CD8-positive, alpha-beta memory T cell (primary cell): ENCODE results near the gene CD177. TPM values are rescaled to one million over a fixed set of nuclear protein-coding genes. Genes with fewer than 3 reads are reported as not detected.

ENCODE experiments used
- CTCF ChIA-PET: fragments of 350-600 bp; sonication (Branson Sonifier 250); formaldehyde crosslinking; loops from one replicate; lab custom pipeline; 2021; ENCODE audit warnings: antibody characterized with exemption; lab: Charles Lee
- POLR2A ChIA-PET: fragments of 350-600 bp; sonication (Branson Sonifier 250); formaldehyde crosslinking; loops from one replicate; lab custom pipeline; 2021; ENCODE audit warnings: antibody characterized with exemption; lab: Charles Lee
- DNase-seq, 5 donors: peaks; one replicate each; pipeline versions ENCODE4 v3.0.0 to v3.0.0-alpha.2; 2020 to 2022; ENCODE audit warnings: mixed read lengths in 1 of 5
- H3K27ac ChIP-seq: one replicate; pipeline ENCODE4 v1.7.0; 2013; ENCODE audit warnings: low read depth, mild to moderate bottlenecking, low read length, moderate library complexity
- H3K27me3 ChIP-seq: 2 replicates; pipeline ENCODE4 v1.7.0; 2013; ENCODE audit warnings: low read length, mild to moderate bottlenecking; ENCODE audit not compliant: insufficient read depth, poor library complexity, severe bottlenecking
- H3K36me3 ChIP-seq: 2 replicates; pipeline ENCODE4 v1.7.0; 2013; ENCODE audit warnings: mild to moderate bottlenecking, low read length, moderate library complexity; ENCODE audit not compliant: insufficient read depth
- H3K4me1 ChIP-seq: 2 replicates; pipeline ENCODE4 v1.7.0; 2013; ENCODE audit warnings: mild to moderate bottlenecking, low read length, moderate library complexity; ENCODE audit not compliant: insufficient read depth
- H3K4me3 ChIP-seq: 2 replicates; pipeline ENCODE4 v1.7.0; 2013; ENCODE audit warnings: mild to moderate bottlenecking, low read length
- H3K9me3 ChIP-seq: 2 replicates; pipeline ENCODE4 v1.7.0; 2013; ENCODE audit warnings: mild to moderate bottlenecking, low read length
- H3K27ac Mint-ChIP-seq, 8 donors: one replicate each; pipeline ENCODE4 v1.8.0; 2020 to 2021; ENCODE audit warnings: mixed read lengths in 8 of 8, mild to moderate bottlenecking in 6 of 8, inconsistent platforms in 3 of 8, moderate library complexity in 3 of 8
- H3K27me3 Mint-ChIP-seq, 2 donors: one replicate each; pipeline ENCODE4 v1.8.0; 2020 to 2021; ENCODE audit warnings: mixed read lengths in 2 of 2, mild to moderate bottlenecking in 1 of 2, moderate library complexity in 1 of 2
- H3K36me3 Mint-ChIP-seq, 3 donors: one replicate each; pipeline ENCODE4 v1.8.0; 2020 to 2021; ENCODE audit warnings: mixed read lengths in 3 of 3, inconsistent platforms in 1 of 3, mild to moderate bottlenecking in 1 of 3
- H3K4me1 Mint-ChIP-seq, 3 donors: one replicate each; pipeline ENCODE4 v1.8.0; 2020 to 2021; ENCODE audit warnings: mixed read lengths in 3 of 3, inconsistent platforms in 1 of 3, mild to moderate bottlenecking in 1 of 3
- H3K4me3 Mint-ChIP-seq, 7 donors: one replicate each; pipeline ENCODE4 v1.8.0; 2020 to 2021; ENCODE audit warnings: mixed read lengths in 7 of 7, mild to moderate bottlenecking in 6 of 7, moderate library complexity in 4 of 7, inconsistent platforms in 2 of 7
- H3K9me3 Mint-ChIP-seq, 5 donors: one replicate each; pipeline ENCODE4 v1.8.0; 2020 to 2022; ENCODE audit warnings: mixed read lengths in 5 of 5, mild to moderate bottlenecking in 3 of 5, moderate library complexity in 2 of 5, inconsistent platforms in 1 of 5
- polyA plus RNA-seq: library from polyadenylated mRNA; unstranded; fragments of 300-500 nt; fragmentation: Illumina TruSeq; gene quantifications from one replicate; pipeline ENCODE4 v1.2.3, GENCODE V29; 2021
- total RNA-seq, 2 experiments: library from RNA; stranded (reverse); gene quantifications; one replicate each; pipeline ENCODE4 v1.2.3, GENCODE V29; 2021

CD177 gene
- total and polyA plus RNA-seq, 3 experiments from 2014 or later, result not detected

DNA sequence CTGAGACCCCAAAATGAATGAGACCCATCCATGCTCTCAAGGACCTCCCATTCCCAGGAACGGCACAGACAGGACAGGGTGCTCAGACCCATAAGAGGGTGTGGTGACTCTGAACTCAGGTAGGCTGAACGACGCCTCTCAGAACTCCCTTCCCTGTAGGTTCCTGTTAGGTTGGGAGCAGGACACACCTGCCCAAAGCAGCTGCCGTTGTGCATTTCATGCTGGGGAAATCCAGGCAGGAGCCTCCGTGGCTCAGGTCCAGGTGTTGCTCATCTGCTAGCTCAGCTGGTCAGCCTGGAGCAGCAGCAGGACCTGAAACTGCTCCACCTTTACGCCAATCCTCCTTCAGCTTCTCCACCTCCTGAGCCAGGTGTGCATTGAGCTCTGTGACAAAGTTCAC lies 42.1 kb downstream of the CD177 start:
- H3K4me3 Mint-ChIP-seq, result no peak overlapping the region
- ChIA-PET POLR2A (no interaction called here), CTCF (no interaction called here)
- no peaks in the 10 kb centered on the region for H3K9me3 ChIP-seq
- peaks cover 0 to 2% (median 0%) of the 10 kb centered on the region in 3 donors for H3K36me3 Mint-ChIP-seq
- H3K27ac ChIP-seq, result no peak overlapping the region
- H3K27ac Mint-ChIP-seq, result no peak overlapping the region
- no peak overlapping the region for H3K4me3 ChIP-seq
- H3K27me3 Mint-ChIP-seq, result peaks cover 24 to 63% of the 10 kb centered on the region in 2 donors
- H3K4me1 ChIP-seq, result no peaks in the 10 kb centered on the region
- no peaks in the 10 kb centered on the region for H3K36me3 ChIP-seq
- H3K9me3 Mint-ChIP-seq, result peaks cover 0 to 2% (median 0%) of the 10 kb centered on the region in 5 donors
- peaks cover 7% of the 10 kb centered on the region for H3K27me3 ChIP-seq
- no peaks in the 10 kb centered on the region for H3K4me1 Mint-ChIP-seq
- no peak for DNase-seq

- ChIA-PET CTCF (no interaction called here), POLR2A (no interaction called here)
- peaks cover 0 to 2% (median 0%) of the 10 kb centered on the region in 5 donors for H3K9me3 Mint-ChIP-seq
- DNase-seq, result no peak
- Histone ChIP-seq H3K4me3 (no peak overlapping the region), H3K27ac (no peak overlapping the region), H3K4me1 (no peaks in the 10 kb centered on the region), H3K36me3 (no peaks in the 10 kb centered on the region), H3K27me3 (no peaks in the 10 kb centered on the region), H3K9me3 (no peaks in the 10 kb centered on the region)
- peaks cover 0 to 8% (median 0%) of the 10 kb centered on the region in 3 donors for H3K36me3 Mint-ChIP-seq
- H3K27me3 Mint-ChIP-seq, result peaks cover 14 to 29% of the 10 kb centered on the region in 2 donors
- no peaks in the 10 kb centered on the region for H3K4me1 Mint-ChIP-seq
- H3K27ac Mint-ChIP-seq, result peak overlapping the region in 1 of 8 donors; percentile 16
- no peak overlapping the region for H3K4me3 Mint-ChIP-seq
These were observed 52.8 kb downstream of the CD177 start for GRCh38 chr19:43406297-43406696.

- H3K4me1 Mint-ChIP-seq, result no peaks in the 10 kb centered on the region
- H3K27me3 Mint-ChIP-seq, result peaks cover 14 to 25% of the 10 kb centered on the region in 2 donors
- peaks cover 0 to 8% (median 0%) of the 10 kb centered on the region in 3 donors for H3K36me3 Mint-ChIP-seq
These were observed 54.0 kb downstream of the CD177 start for GRCh38 chr19:43407416-43408005.

DNA sequence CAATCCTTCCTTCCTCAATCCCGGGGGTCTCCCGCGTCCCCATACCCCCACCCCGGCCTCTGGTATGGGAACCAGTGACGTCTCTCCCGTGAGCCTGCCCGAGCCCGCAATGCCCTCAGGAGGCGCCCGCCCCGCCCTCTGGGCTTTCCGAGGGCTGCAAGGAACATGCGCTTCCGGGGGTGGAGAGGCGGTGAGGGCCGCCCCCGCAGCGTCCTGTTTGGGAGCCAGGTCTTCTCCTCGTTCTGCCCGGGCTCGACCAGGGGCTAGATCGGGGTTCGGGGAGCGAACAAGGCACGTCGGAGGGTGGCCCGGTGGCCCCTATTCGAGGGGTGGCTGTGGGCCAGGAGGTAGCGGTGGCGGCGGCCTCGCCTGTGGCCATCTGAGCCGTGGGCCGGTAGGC lies 54.6 kb downstream of the CD177 start:
- H3K36me3 ChIP-seq, result no peaks in the 10 kb centered on the region
- ChIA-PET POLR2A (no interaction called here), CTCF (no interaction called here)
- no peak for DNase-seq
- Mint-ChIP-seq H3K27me3 (peaks cover 14 to 25% of the 10 kb centered on the region in 2 donors), H3K27ac (no peak overlapping the region), H3K9me3 (peaks cover 0 to 2% (median 0%) of the 10 kb centered on the region in 5 donors), H3K4me1 (no peaks in the 10 kb centered on the region), H3K4me3 (no peak overlapping the region), H3K36me3 (peaks cover 0 to 8% (median 0%) of the 10 kb centered on the region in 3 donors)
- no peak overlapping the region for H3K4me3 ChIP-seq
- no peak overlapping the region for H3K27ac ChIP-seq
- no peaks in the 10 kb centered on the region for H3K4me1 ChIP-seq
- H3K9me3 ChIP-seq, result no peaks in the 10 kb centered on the region
- H3K27me3 ChIP-seq, result no peaks in the 10 kb centered on the region

More at GRCh38 chr19:43407416-43408005, 54.0 kb downstream of the CD177 start:
- H3K36me3 ChIP-seq, result no peaks in the 10 kb centered on the region
- no peaks in the 10 kb centered on the region for H3K9me3 ChIP-seq
- Mint-ChIP-seq H3K27ac (no peak overlapping the region), H3K4me3 (peak overlapping the region in 1 of 7 donors; percentile 19), H3K9me3 (peaks cover 0 to 2% (median 0%) of the 10 kb centered on the region in 5 donors)
- no peak for DNase-seq
- no peak overlapping the region for H3K27ac ChIP-seq
- no peaks in the 10 kb centered on the region for H3K27me3 ChIP-seq
- ChIA-PET POLR2A (no interaction called here), CTCF (no interaction called here)
- H3K4me1 ChIP-seq, result no peaks in the 10 kb centered on the region
- H3K4me3 ChIP-seq, result no peak overlapping the region

GRCh38 chr19:43409415-43409814 lies 55.9 kb downstream of the CD177 start:
- H3K27me3 Mint-ChIP-seq, result peaks cover 12 to 23% of the 10 kb centered on the region in 2 donors

DNA sequence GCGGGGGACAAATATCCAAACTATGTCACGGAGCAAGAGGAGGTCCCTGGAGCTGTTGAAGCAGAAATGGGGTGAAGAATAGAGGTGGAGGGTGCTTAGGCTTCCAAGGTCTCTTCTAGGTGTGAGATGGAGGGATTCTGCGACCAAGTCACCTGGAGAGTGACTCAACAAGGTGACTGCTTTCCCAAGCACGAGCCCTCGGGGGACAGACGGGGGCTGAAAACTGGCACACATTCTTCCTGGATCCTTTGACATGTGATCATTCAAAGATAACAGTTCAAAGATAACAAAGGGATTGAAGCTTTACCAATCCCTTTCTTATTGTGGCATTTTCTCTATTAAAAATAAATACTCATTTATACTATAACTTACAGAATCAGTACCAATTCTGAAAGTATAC lies 59.0 kb downstream of the CD177 start:
- Histone ChIP-seq H3K4me3 (no peak overlapping the region), H3K9me3 (no peaks in the 10 kb centered on the region), H3K4me1 (no peaks in the 10 kb centered on the region), H3K27me3 (no peaks in the 10 kb centered on the region), H3K36me3 (no peaks in the 10 kb centered on the region), H3K27ac (no peak overlapping the region)
- H3K36me3 Mint-ChIP-seq, result peaks cover 0 to 8% (median 0%) of the 10 kb centered on the region in 3 donors
- DNase-seq, result no peak
- ChIA-PET POLR2A (no interaction called here), CTCF (no interaction called here)
- no peak overlapping the region for H3K27ac Mint-ChIP-seq
- H3K9me3 Mint-ChIP-seq, result peaks cover 0 to 2% (median 0%) of the 10 kb centered on the region in 5 donors
- no peak overlapping the region for H3K4me3 Mint-ChIP-seq
- no peaks in the 10 kb centered on the region for H3K4me1 Mint-ChIP-seq
- H3K27me3 Mint-ChIP-seq, result peaks cover 9 to 19% of the 10 kb centered on the region in 2 donors

More at GRCh38 chr19:43409415-43409814, 55.9 kb downstream of the CD177 start:
- Histone ChIP-seq H3K4me1 (no peaks in the 10 kb centered on the region), H3K4me3 (no peak overlapping the region), H3K27me3 (no peaks in the 10 kb centered on the region), H3K27ac (no peak overlapping the region), H3K36me3 (no peaks in the 10 kb centered on the region), H3K9me3 (no peaks in the 10 kb centered on the region)
- Mint-ChIP-seq H3K9me3 (peaks cover 0 to 2% (median 0%) of the 10 kb centered on the region in 5 donors), H3K27ac (no peak overlapping the region), H3K36me3 (peaks cover 0 to 8% (median 0%) of the 10 kb centered on the region in 3 donors), H3K4me1 (no peaks in the 10 kb centered on the region), H3K4me3 (no peak overlapping the region)
- POLR2A ChIA-PET, result no interaction called here
- CTCF ChIA-PET, result no interaction called here
- no peak for DNase-seq

Other genes starting within 250 kb of the CD177 start
- not detected for gene PSG5, start 167.2 kb upstream of the CD177 start, total RNA-seq
- gene PSG5, start 167.2 kb upstream of the CD177 start, polyA plus RNA-seq, result not detected
- not detected for gene PSG4, start 148.0 kb upstream of the CD177 start, total RNA-seq
- gene PSG4, start 148.0 kb upstream of the CD177 start, polyA plus RNA-seq, result not detected
- not detected for gene PSG9, start 84.2 kb upstream of the CD177 start, total RNA-seq
- gene PSG9, start 84.2 kb upstream of the CD177 start, polyA plus RNA-seq, result not detected
- gene TEX101, start 61.2 kb downstream of the CD177 start, total RNA-seq, result not detected
- gene TEX101, start 61.2 kb downstream of the CD177 start, polyA plus RNA-seq, result not detected
- gene LYPD3, start 111.9 kb downstream of the CD177 start, total RNA-seq, result 1 to 10 TPM in 1 of 2 experiments, under 1 TPM in 1; 0.84 to 1.2 TPM
- gene LYPD3, start 111.9 kb downstream of the CD177 start, polyA plus RNA-seq, result 3.8 TPM
- 10 to 100 TPM; 13.5 to 15.4 TPM for gene PHLDB3, start 151.1 kb downstream of the CD177 start, total RNA-seq
- 8.1 TPM for gene PHLDB3, start 151.1 kb downstream of the CD177 start, polyA plus RNA-seq
- 10 to 100 TPM; 34.4 to 42.3 TPM for gene ETHE1, start 173.5 kb downstream of the CD177 start, total RNA-seq
- gene ETHE1, start 173.5 kb downstream of the CD177 start, polyA plus RNA-seq, result 77.0 TPM
- 1 to 10 TPM; 2.1 to 2.3 TPM for gene ZNF575, start 179.5 kb downstream of the CD177 start, total RNA-seq
- gene ZNF575, start 179.5 kb downstream of the CD177 start, polyA plus RNA-seq, result 2.6 TPM
- gene XRCC1, start 221.8 kb downstream of the CD177 start, total RNA-seq, result 10 to 100 TPM; 37.0 to 37.2 TPM
- gene XRCC1, start 221.8 kb downstream of the CD177 start, polyA plus RNA-seq, result 31.4 TPM
- 10 to 100 TPM in 1 of 2 experiments, 1 to 10 TPM in 1; 9.9 to 13.8 TPM for gene PINLYP, start 222.1 kb downstream of the CD177 start, total RNA-seq
- 1.3 TPM for gene PINLYP, start 222.1 kb downstream of the CD177 start, polyA plus RNA-seq
- gene IRGQ, start 242.4 kb downstream of the CD177 start, total RNA-seq, result 10 to 100 TPM; 25.4 to 30.2 TPM
- gene IRGQ, start 242.4 kb downstream of the CD177 start, polyA plus RNA-seq, result 2.2 TPM
- gene ZNF576, start 242.9 kb downstream of the CD177 start, total RNA-seq, result 10 to 100 TPM; 19.5 to 20.9 TPM
- 9.3 TPM for gene ZNF576, start 242.9 kb downstream of the CD177 start, polyA plus RNA-seq